ENCODE measurements around the gene ADGRA1.

- TF ChIP-seq, protein P1, sequence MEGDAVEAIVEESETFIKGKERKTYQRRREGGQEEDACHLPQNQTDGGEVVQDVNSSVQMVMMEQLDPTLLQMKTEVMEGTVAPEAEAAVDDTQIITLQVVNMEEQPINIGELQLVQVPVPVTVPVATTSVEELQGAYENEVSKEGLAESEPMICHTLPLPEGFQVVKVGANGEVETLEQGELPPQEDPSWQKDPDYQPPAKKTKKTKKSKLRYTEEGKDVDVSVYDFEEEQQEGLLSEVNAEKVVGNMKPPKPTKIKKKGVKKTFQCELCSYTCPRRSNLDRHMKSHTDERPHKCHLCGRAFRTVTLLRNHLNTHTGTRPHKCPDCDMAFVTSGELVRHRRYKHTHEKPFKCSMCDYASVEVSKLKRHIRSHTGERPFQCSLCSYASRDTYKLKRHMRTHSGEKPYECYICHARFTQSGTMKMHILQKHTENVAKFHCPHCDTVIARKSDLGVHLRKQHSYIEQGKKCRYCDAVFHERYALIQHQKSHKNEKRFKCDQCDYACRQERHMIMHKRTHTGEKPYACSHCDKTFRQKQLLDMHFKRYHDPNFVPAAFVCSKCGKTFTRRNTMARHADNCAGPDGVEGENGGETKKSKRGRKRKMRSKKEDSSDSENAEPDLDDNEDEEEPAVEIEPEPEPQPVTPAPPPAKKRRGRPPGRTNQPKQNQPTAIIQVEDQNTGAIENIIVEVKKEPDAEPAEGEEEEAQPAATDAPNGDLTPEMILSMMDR (conservative IDR thresholded peaks at IDR 0.05; ENCODE audit: low read length) = no peak
- TF ChIP-seq EZH2phosphoT487 (IDR thresholded peaks at IDR 0.05; ENCODE audit: borderline replicate concordance, low read depth, low read length) = no peak
Observed at GRCh38 chr10:133047526-133048123, 40.1 kb upstream of the ADGRA1 start.
